Activated CD8-positive, alpha-beta memory T cell treated with anti-CD3 and anti-CD28 coated beads, Interleukin-2, amount 50 U/mL, for 1 hour (primary cell): ENCODE data around the gene TNFAIP6.
"Not testable (repeated sequence)": the region's sequence is repeated elsewhere in the genome, so short reads cannot be mapped to it uniquely, and the experiment has no call there.

Source experiments
- DNase-seq: peaks from one replicate; pipeline ENCODE4 v3.0.0-alpha.2; 2020; ENCODE audit errors: extremely low read depth

TNFAIP6 gene, protein sequence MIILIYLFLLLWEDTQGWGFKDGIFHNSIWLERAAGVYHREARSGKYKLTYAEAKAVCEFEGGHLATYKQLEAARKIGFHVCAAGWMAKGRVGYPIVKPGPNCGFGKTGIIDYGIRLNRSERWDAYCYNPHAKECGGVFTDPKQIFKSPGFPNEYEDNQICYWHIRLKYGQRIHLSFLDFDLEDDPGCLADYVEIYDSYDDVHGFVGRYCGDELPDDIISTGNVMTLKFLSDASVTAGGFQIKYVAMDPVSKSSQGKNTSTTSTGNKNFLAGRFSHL

DNA sequence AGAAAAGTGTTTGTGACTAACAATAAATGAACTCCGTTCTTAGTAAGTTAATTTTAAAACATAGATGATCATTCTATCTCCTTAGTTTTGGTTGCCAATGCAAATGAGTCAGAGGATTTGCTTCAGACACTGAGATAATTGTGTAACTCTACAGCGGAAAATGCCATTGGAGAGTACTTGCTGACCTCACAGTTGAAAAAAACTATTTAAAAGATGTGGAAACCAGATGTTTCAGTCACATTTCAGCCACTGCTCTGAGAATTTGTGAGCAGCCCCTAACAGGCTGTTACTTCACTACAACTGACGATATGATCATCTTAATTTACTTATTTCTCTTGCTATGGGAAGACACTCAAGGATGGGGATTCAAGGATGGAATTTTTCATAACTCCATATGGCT, at the start of gene TNFAIP6:
Gene TNFAIP6, plus strand, starts transcription at position 234 of the 400 bp plus-strand sequence. Its CDS starts 75 bp downstream, at position 309.
- no peak for DNase-seq

DNA sequence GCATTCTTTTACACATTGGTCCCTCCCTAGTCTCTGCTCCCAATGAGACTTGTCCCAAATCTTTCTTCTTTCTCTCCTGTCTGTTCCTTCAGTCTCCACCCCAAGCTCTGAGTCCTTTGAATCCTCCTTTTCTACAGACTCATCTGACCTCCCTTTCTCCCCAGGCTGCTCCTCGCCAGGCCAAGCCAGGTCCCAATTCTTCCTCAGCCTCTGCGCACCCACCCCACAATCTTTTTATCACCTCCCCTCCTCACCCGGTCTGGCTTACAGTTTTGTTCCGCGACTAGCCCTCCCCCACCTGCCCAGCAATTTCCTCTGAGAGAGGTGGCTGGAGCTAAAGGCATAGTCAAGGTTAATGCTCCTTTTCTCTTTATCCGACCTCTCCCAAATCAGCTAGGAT, 47.1 kb upstream of the TNFAIP6 start:
- not testable (repeated sequence) for DNase-seq

DNA sequence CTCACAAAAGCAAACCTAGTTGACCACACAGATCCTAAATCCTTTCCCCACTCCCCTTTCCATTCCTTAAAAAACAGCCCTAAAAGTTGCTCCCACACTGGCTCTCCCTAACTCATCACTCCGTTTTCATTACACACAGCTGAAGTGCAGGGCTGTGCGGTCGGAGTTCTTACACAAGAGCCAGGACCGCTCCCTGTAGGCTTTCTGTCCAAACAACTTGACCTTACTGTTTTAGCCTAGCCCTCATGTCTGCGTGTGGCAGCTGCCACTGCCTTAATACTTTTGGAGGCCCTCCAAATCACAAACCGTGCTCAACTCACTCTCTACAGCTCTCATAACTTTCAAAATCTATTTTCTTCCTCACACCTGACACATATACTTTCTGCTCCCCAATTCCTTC, 45.0 kb upstream of the TNFAIP6 start:
- not testable (repeated sequence) for DNase-seq

DNA sequence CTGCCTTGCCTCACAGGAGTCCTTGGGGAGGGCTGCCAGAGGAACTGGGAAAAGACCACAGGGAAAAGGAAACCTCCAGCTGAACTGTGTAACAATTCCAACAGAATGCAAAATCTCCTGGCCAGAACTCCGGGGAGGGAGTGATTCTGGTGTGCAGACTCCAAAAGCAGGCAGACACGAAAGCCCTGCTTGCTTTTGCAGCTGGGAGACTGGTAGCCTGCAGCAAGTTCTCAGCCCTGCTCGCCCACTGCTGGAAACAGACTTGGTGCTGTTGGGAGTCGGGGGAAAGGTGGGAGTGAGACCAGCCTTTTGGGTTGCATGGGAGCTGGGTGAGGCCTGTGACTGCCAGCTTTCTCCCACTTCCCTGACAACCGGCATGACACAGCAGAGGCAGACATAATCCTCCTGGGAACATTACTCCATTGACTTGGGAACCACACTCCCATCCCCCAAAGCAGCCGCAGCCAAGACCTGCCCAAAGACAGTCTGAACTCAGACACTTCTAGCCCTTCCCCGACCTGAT, 42.0 kb upstream of the TNFAIP6 start:
- DNase-seq = no peak

DNA sequence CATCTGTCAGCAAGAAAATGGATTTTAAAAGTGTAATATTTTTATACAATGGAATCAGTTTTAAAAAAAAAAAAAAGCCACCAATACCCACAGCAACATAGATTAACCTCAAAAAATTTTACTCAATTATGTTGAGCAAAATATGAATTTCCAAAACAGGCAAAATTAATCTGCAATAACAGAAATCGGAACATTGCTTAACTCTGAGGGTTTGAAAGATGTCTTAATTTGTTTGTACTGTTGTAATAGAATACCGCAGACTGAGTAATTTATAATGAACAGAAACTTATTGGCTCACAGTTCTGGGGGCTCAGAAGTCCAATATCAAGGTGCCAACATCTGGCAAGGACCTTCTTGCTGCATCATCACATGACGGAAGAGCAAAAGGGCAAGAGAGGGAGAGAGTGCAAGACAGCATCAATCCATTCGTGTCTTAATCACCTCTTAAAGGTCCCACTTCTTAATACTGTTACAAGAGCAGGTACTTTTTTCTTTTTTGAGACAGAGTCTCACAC, 31.8 kb upstream of the TNFAIP6 start:
- no peak for DNase-seq

DNA sequence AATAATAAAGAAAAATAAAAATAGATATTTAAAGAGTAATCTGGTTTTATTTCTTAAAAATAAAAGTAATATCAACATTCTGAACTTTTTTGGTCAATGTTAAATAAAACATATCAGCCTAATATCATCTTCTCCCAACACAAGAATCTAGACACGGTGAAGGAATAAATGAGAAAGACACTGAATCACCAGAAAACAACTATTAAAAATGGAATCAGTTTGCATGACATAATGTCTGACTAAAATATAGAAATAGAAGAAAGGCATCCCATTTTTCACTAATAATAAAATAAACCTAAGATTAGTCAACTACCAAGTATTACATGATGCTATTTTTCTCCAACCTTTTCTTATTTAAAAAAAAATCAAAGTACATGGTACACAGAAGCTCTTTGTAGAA, 30.8 kb upstream of the TNFAIP6 start:
- no peak for DNase-seq

DNA sequence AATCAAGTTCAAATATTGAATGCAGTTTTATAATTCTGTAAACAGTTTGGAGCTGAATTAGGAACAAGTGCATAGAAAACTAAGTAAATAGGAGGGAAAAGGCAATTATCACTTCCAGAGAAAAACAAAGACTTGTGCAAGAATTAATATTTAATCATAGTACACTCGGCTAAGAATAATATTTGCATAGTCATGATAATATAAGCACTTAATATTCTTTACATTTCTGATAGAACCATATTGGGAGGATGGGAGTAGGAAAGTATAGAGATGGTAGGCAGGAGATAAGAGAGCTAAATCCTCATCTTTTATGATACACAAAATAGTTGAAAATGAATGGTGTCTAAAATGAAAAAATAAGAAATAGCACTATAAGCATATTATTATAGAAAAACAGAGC, 27.4 kb upstream of the TNFAIP6 start:
- no peak for DNase-seq

DNA sequence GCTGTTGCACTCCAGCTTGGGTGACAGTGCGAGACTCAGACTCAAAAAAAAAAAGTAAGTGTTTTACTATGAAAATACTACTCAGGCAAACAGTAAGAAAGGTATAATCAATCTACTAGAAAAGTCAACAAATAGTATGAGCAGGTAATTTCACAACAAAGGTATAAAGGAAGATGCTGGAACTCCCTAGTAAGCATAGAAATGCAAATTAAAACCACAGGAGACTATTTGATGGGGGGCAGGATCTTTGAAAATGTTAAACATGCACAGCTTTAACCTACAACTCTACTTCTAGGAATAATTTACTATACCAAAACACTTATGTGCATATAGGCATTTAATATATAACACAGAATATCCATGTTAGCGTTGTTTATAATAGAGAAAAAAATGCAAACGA, 24.3 kb upstream of the TNFAIP6 start:
- no peak for DNase-seq

DNA sequence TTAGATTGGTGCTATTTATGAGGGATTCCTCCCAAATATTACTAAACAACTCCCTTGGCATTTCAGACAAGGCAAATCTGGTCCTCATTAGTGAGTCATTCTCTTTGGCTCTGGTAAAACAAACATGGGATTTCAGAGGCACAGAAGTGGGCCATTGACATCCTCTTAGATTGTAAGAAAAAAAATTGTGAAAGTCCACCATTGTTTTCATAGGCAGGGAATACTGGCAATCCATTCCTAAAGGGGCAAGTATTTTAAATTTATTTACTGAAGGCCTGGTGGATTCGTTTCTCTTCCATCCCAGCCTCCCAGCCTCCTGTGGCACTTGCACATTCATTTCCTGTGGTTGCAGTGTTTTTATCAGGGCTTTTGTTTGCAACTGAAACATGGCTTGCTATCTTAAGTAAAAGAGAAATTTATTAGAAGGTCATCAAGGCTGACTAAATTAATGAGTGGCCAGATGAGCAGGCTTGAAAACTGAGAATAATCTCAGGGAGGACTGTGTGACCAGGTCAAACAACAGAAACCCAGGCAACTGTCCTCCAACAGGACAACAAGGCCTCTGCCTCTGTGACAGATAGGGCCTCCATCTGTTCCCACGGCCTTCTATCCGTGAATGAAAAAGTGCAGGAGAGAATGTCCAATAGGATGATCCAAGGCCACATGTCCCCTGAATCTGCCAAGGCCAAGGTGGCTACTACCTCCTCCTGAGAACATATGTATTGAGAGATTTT, 23.1 kb upstream of the TNFAIP6 start:
- DNase-seq = no peak

DNA sequence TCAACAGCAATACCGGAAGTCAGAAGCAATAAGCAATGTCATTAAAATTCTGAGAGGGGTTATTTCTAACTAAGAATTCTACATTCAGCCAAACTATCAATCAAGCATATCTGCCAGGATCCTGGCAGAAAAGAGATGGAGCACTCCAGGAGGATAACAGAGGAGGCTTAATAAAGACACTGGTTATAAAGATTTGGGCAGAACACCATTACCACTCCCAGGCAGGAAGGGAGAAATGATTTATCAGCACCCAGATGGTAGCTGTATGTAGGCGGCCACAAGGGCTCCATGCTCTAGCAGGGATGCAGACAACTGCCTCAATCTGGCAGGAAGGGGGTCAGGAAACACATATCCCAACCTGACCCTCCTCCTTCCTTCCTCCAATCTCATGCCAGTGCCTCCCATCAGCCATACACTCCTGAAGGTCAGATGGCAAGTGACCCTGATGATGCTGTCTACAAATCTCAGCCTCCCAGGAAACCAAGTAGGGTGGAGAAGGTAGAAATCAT, 20.5 kb upstream of the TNFAIP6 start:
- no peak for DNase-seq

DNA sequence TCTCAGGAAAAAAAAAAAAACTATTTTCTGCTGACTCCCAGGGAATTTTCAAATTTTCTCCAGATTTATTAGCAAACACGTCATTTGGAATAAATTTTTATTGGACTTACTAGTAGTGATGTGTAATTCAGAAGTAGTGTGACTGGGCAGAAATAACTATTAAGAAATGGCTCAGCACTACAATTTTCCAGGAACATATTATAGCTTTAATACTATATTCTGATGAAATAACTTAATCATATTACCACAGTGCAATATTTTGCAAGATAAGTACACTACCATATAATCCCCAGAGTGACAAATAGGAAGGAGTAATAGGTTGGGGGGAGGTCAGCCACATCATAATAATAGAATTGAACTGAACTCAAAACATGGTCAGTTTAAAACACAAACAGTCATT, 19.7 kb upstream of the TNFAIP6 start:
- no peak for DNase-seq

DNA sequence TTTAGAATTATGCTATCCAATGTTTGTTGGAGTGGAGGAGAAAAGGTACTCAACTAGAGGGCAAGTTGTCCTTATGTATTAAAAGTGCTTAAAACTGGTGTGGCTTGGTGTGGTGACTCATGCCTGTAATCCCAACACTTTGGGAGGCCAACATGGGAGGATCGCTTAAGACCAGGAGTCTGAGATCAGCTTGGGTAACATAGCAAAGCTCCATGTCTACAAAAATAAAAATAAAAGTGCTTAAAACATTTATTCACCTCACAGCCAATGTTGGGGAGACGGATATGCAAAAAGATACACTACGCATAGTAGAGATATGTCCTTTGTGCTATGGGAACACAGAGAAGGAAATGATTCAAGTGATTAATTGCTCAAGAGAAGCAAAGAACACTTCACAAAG, 19.3 kb upstream of the TNFAIP6 start:
- DNase-seq = no peak

DNA sequence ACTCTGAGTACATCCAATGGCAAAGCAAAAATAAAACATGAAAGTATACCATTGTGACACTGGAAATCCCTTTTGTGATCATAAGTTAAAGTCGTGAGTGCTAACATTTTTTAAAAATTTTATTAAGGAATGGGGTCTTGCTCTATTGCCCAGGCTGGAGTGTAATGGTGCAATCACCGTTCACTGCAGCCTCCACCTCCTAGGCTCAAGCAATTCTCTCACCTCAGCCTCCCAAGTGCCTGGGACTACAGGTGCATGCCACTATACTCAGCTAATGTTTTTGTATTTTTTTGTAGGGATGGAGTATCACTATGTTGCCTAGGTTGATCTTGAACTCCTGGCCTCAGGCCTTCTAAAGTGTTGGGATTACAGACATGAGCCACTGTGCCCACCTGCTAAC, 14.3 kb upstream of the TNFAIP6 start:
- DNase-seq = no peak

DNA sequence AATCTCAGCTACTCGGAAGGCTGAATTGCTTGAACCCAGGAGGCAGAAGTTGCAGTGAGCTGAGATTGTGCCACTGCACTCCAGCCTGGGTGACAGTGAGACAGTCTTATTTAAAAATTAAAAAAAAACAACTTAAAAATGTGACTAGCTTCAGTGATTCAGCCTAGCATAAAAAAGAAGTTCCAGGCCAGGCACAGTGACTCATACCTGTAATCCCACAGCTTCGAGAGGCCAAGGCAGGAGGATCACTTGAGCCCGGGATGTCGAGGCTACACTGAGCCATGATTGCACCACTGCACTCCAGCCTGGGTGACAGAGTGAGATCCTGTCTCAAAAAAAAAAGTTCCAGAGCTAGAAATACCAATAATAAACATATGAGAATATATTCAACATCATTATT, 13.2 kb upstream of the TNFAIP6 start:
- DNase-seq = not testable (repeated sequence)

DNA sequence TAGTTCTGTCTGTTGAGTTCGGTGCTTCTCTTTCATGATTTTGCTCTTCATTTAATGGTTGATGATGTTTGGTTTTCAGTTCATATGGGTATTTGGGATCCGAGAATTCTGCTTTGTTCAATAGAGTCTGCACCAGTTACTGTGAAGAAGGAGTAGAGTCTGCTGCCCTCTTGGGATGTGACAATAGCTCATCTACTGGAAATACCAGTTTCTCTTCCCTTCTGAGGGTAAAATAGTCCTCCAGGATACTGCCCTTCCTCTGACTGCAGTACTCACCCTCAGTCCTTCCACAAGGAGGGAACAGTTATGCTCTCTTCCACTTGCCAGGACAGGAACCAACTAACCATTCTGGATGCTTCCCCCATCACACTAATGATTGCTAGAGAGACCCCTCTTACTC, 12.5 kb upstream of the TNFAIP6 start:
- DNase-seq = no peak

DNA sequence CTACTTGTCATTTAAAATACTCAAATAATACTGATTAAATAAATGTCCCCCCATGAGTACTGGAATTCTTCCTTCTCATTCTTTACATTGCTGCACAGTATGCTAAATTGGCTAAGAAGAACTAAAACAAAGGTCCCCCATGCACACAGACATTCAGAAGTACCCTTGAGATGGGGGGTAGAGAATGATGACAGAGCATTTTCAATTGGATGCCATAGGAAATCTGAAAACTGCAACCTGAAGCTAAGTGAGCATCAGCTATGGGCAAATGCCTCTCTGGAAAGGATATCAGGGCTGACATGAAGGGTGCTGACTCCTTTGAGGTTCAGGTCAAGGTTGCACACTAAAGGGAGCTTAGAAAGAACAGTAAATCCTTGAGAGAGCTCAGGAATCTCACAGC, 10.1 kb upstream of the TNFAIP6 start:
- DNase-seq = no peak

DNA sequence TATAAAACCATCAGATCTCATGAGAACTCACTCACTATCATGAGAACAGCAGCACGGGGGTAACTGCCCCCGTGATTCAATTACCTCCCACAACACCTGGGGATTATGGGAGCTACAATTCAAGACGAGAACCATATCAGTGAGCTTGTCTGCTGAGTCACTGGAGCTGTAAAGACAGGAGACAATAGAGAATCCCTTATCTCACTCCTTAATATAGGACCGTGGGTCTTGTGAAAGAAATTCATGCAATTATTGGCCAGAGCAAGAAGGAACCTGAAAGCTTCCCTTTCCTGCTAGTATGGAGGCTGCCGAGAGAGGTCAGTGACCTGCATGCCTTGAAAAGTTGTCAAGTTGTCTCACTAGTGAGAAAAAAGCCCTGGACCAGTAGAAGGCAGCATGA, 9.5 kb upstream of the TNFAIP6 start:
- DNase-seq = no peak

DNA sequence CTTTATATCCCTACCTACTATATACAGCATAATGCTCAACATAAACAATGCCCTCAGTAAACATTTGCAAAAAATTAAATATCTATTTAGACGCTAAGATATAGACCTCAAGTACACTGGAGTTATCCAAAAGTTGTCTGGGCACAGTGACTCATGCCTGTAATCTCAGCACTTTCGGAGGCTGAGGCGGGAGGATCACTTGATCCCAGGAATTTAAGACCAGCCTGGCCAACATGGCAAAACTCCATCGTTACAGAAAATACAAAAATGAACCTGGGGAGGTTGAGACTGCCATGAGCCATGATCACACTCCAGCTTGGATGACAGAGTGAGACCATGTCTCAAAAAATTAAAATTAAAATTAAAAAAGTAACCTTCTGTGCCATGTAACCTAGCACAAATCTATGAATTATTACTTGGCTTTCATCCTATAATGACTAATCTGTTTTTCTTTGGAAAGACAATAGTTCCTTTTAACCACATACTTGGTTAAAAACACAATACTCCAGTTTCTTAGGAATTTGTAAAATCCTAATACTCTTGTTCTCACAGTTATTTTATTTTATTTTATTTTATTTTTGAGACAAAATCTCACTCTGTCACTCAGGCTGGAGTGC, 6.7 kb upstream of the TNFAIP6 start:
- DNase-seq = no peak

DNA sequence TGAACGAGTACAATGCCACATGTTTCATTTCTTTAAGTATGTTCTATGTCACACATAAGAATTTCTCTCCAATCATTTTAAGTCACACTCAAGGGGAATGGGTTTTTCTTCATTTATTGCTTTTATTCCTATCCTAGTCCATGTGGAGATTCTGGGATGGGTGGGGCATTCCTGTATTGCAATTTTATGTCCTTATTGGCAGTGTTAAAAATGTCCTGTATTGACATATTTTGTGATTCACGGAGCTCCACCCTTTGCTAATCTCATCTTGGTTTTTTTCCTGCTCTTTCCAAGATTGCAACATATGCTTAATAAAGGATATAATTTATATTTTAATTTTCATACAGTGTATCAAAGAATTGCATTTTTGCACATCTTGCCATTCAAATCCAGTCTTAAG, 3.4 kb upstream of the TNFAIP6 start:
- DNase-seq = no peak

DNA sequence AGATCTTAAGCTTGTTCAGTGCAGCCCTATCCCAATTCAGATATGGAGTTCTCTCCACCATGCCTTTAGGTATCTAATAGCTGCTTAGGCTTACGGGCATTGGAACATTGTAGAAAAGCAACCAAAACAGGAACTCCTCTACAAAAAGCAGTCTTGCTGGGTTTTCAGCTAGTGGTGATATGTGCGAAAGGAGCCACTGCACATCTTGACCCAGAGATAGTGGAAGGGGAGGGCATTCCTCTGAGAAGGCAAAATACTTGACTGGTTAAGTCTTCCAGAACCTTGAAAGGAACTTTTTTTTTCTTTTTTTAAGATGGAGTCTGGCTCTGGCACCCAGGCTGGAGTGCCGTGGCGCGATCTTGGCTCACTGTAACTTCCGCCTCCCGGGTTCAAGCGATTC, 2.6 kb upstream of the TNFAIP6 start:
- no peak for DNase-seq

DNA sequence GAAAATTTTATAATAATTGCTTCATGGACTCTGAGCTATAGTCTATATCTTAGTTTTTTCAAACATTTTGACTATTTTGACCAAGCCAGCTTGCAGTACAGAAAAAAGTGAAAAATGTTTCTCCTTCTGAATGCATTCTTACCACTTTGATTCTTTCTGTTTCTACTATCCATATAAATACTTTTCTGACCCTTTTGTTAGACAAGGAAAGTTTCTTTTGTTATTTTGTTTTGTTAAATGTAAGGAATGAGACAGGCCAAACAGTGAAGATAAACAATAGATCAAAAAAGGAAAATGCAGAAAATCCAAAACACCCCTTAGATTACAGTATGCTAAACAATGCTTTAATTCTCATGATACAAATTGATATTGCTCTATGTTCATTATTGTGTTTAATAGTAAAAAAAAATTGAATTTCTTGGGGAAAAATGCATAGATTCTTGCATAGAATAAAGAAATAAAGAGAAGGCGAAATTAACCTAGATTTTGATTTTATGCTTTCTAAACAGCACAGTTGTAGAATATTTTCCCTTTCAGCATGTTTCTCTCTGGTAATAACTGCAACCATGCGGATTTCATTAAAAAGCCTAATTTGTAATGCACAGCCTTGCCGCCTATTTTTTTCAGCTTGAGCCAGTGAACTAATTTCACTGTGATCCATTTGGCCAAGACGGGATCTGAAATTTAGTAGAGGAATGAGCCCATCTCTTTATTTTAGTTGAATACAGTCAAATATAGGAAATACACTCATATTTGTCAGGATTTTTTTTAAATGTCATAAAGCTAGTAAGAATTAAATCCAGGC, 976 bp downstream of the TNFAIP6 start:
- no peak for DNase-seq
